Stomach (tissue), 4 donors: Measurements from ENCODE around the gene EMC9.
"Not testable (repeated sequence)": the region's sequence is repeated elsewhere in the genome, so short reads cannot be mapped to it uniquely, and the experiment has no call there.

ENCODE experiments used
- POLR2AphosphoS5 ChIP-seq, 3 donors: sonication (generic); formaldehyde crosslinking; IDR thresholded peaks; one replicate each; pipeline ENCODE4 v1.6.1; 2016; ENCODE audit warnings: antibody characterized with exemption in 3 of 3
- TF ChIP-seq, protein P1 (sequence below), 7 experiments: fragments of 450-650 bp in 4 of 7; fragments of 200-600 bp in 3 of 7; sonication (generic) in 3 of 7; IDR thresholded peaks; one replicate each; pipeline ENCODE4 v1.5.1; 2016 to 2019; ENCODE audit warnings: antibody characterized with exemption in 7 of 7, control low read depth in 2 of 7, mild to moderate bottlenecking in 1 of 7

DNA sequence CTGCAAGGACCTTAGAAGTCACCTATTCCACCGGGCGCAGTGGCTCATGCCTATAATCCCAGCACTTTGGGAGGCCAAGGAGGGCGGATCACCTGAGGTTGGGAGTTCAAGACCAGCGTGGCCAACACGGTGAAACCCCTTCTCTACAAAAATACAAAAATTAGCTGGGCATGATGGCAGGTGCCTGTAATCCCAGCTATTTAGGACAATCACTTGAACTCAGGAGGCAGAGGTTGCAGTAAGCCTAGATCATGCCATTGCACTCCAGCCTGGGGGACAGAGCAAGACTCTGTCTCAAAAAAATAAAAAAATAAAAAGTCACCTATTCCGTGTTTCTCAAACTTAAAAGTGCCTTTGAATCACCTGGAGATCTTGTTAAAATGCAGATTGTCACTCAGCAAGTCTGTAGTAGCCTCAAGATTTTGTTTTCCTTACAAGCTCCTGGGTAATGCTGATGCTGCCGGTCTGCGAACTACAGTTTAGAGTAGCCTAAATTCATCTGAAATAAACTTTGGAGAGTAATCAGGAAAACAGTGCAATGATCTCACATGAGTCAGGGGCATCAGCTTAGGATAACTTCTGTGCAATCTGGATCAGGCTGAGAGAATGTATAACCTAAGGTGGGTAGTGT is 35.7 kb downstream of the EMC9 start:
- TF ChIP-seq, protein P1, sequence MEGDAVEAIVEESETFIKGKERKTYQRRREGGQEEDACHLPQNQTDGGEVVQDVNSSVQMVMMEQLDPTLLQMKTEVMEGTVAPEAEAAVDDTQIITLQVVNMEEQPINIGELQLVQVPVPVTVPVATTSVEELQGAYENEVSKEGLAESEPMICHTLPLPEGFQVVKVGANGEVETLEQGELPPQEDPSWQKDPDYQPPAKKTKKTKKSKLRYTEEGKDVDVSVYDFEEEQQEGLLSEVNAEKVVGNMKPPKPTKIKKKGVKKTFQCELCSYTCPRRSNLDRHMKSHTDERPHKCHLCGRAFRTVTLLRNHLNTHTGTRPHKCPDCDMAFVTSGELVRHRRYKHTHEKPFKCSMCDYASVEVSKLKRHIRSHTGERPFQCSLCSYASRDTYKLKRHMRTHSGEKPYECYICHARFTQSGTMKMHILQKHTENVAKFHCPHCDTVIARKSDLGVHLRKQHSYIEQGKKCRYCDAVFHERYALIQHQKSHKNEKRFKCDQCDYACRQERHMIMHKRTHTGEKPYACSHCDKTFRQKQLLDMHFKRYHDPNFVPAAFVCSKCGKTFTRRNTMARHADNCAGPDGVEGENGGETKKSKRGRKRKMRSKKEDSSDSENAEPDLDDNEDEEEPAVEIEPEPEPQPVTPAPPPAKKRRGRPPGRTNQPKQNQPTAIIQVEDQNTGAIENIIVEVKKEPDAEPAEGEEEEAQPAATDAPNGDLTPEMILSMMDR (IDR thresholded peaks at IDR 0.05): not testable (repeated sequence)
- TF ChIP-seq POLR2AphosphoS5 (IDR thresholded peaks at IDR 0.05): not testable (repeated sequence)
